ENCODE measurements around the gene CLIP2. TPM values are rescaled to one million over a fixed set of nuclear protein-coding genes. Genes with fewer than 3 reads are reported as not detected.

CLIP2 gene
- total RNA-seq, 1 experiment from 2014 or later: 21.6 TPM

- Mint-ChIP-seq H3K27ac (no peak overlapping the region; a peak in 1 of 7 replicates), H3K9me3 (no peaks in the 10 kb centered on the region), H3K36me3 (ENCODE audit: insufficient read depth in 1 of 3, low read depth in 3 of 3) (peaks cover 0 to 3% (median 0%) of the 10 kb centered on the region in 3 experiments; a peak in 4 of 7 replicates), H3K27me3 (ENCODE audit: low read depth) (no peaks in the 10 kb centered on the region), H3K4me3 (no peak overlapping the region), H3K4me1 (peaks cover 12 to 14% of the 10 kb centered on the region in 2 experiments)
- H2BK12ac ChIP-seq (ENCODE audit: insufficient read length, low read depth, low read length): no peak overlapping the region
- no peak overlapping the region for H2BK5ac ChIP-seq (ENCODE audit: insufficient read length, low read length)
- DNase-seq: no peak
- no peak overlapping the region for H3K23ac ChIP-seq (ENCODE audit: insufficient read length, low read depth, low read length)
- no peaks in the 10 kb centered on the region for H3K23me2 ChIP-seq (ENCODE audit: insufficient read length, low read depth, low read length, poor library complexity, severe bottlenecking)
- TF ChIP-seq CTCF (conservative IDR thresholded peaks at IDR 0.05): no peak
- no peaks in the 10 kb centered on the region; the same call in 1 of the 2 replicates for H3K4me1 ChIP-seq (ENCODE audit: insufficient read depth, low read length)
- no peak overlapping the region for H3K27ac ChIP-seq (ENCODE audit: insufficient read length, low read depth, low read length)
- H3T11ph ChIP-seq (ENCODE audit: low read length): no peak overlapping the region
- H3K9me3 ChIP-seq (ENCODE audit: control insufficient read depth, low read depth, low read length): no peaks in the 10 kb centered on the region
- no peak overlapping the region for H2BK15ac ChIP-seq (ENCODE audit: low read depth, low read length)
- H3K27me3 ChIP-seq (ENCODE audit: insufficient read depth, low read length): no peaks in the 10 kb centered on the region
- no peaks in the 10 kb centered on the region; the same call in 1 of the 2 replicates for H3K79me2 ChIP-seq (ENCODE audit: insufficient read depth, low read length)
- no peak overlapping the region for H2AFZ ChIP-seq (ENCODE audit: low read length)
- no peak overlapping the region for H3K9ac ChIP-seq (ENCODE audit: extremely low read depth, insufficient read length, low read length)
- H2BK120ac ChIP-seq (ENCODE audit: low read depth, low read length, poor library complexity, severe bottlenecking): no peak overlapping the region
- H3K18ac ChIP-seq (ENCODE audit: insufficient read length, low read depth, low read length): no peak overlapping the region
- H4K20me1 ChIP-seq (ENCODE audit: control insufficient read depth, insufficient read depth, insufficient read length): no peaks in the 10 kb centered on the region
- H4K5ac ChIP-seq (ENCODE audit: insufficient read length, low read depth, low read length): no peak overlapping the region
- no peak overlapping the region for H3K4me2 ChIP-seq (ENCODE audit: insufficient read depth, insufficient read length, low read length)
- H3K14ac ChIP-seq (ENCODE audit: insufficient read depth, low read length): no peak overlapping the region
- no peak overlapping the region for H2AK5ac ChIP-seq (ENCODE audit: insufficient read length, low read length)
- H4K8ac ChIP-seq (replicated peaks; ENCODE audit: insufficient read length, low read depth, low read length): no peak overlapping the region
- no peak overlapping the region for H3K4ac ChIP-seq (ENCODE audit: low read depth, low read length)
- H4K91ac ChIP-seq (ENCODE audit: insufficient read length, low read depth, low read length): no peak overlapping the region
- no peaks in the 10 kb centered on the region for H3K79me1 ChIP-seq (ENCODE audit: insufficient read depth, low read depth, low read length, poor library complexity, severe bottlenecking)
- H3K56ac ChIP-seq (ENCODE audit: insufficient read length, low read depth, low read length): no peak overlapping the region
- WGBS (ENCODE audit: extremely low coverage, insufficient read length, low lambda C conversion rate): no CpG with 5 or more reads among the region's 4 CpGs
- H2BK20ac ChIP-seq (ENCODE audit: low read depth, low read length, poor library complexity, severe bottlenecking): no peak overlapping the region
Measured at GRCh38 chr7:74311305-74311744, 22.1 kb downstream of the CLIP2 start.

Measured in H9 (cell line).